Duodenal mucosa (tissue), 2 donors: Measurements from ENCODE around the gene EFNA2.
"Not testable (repeated sequence)": the region's sequence is repeated elsewhere in the genome, so short reads cannot be mapped to it uniquely, and the experiment has no call there.

Experiments used
- H3K27ac ChIP-seq: one replicate; pipeline ENCODE4 v1.7.0; 2013; ENCODE audit warnings: low read depth, low read length
- H3K27me3 ChIP-seq, 2 donors: one replicate each; pipeline ENCODE4 v1.7.0; 2013; ENCODE audit warnings: low read length in 2 of 2, control low read depth in 1 of 2; ENCODE audit not compliant: insufficient read depth in 2 of 2, control insufficient read depth in 1 of 2
- H3K36me3 ChIP-seq, 2 donors: one replicate each; pipeline ENCODE4 v1.7.0; 2013; ENCODE audit warnings: low read length in 2 of 2, control low read depth in 1 of 2; ENCODE audit not compliant: insufficient read depth in 2 of 2, control insufficient read depth in 1 of 2
- H3K4me1 ChIP-seq, 2 donors: one replicate each; pipeline ENCODE4 v1.7.0; 2013; ENCODE audit warnings: low read length in 2 of 2, control low read depth in 1 of 2; ENCODE audit not compliant: insufficient read depth in 2 of 2, control insufficient read depth in 1 of 2
- H3K4me3 ChIP-seq, 2 donors: one replicate each; pipeline ENCODE4 v1.7.0; 2013; ENCODE audit warnings: low read length in 2 of 2, low read depth in 1 of 2
- H3K9ac ChIP-seq, 2 donors: one replicate each; pipeline ENCODE4 v1.7.0; 2013; ENCODE audit warnings: low read length in 2 of 2, low read depth in 1 of 2
- H3K9me3 ChIP-seq, 2 donors: one replicate each; pipeline ENCODE4 v1.7.0; 2013; ENCODE audit warnings: low read length in 2 of 2, control low read depth in 1 of 2; ENCODE audit not compliant: control insufficient read depth in 1 of 2

The EFNA2 gene

GRCh38 chr19:1321539-1321938 lies 35.9 kb downstream of the EFNA2 start:
- H3K36me3 ChIP-seq: no peaks in the 10 kb centered on the region
- H3K9me3 ChIP-seq: no peaks in the 10 kb centered on the region
- peaks cover 4 to 11% of the 10 kb centered on the region in 2 donors for H3K4me1 ChIP-seq
- H3K9ac ChIP-seq: no peak overlapping the region
- peaks cover 38 to 58% of the 10 kb centered on the region in 2 donors for H3K27me3 ChIP-seq
- H3K4me3 ChIP-seq: no peak overlapping the region
- no peak overlapping the region for H3K27ac ChIP-seq

GRCh38 chr19:1322198-1322981 lies 36.7 kb downstream of the EFNA2 start:
- no peak overlapping the region for H3K27ac ChIP-seq
- no peak overlapping the region for H3K9ac ChIP-seq
- H3K9me3 ChIP-seq: no peaks in the 10 kb centered on the region
- peaks cover 34 to 51% of the 10 kb centered on the region in 2 donors for H3K27me3 ChIP-seq
- H3K4me1 ChIP-seq: peaks cover 4 to 11% of the 10 kb centered on the region in 2 donors
- no peaks in the 10 kb centered on the region for H3K36me3 ChIP-seq
- H3K4me3 ChIP-seq: no peak overlapping the region

- peaks cover 4 to 8% of the 10 kb centered on the region in 2 donors for H3K4me1 ChIP-seq
- no peaks in the 10 kb centered on the region for H3K9me3 ChIP-seq
- no peak overlapping the region for H3K9ac ChIP-seq
- H3K4me3 ChIP-seq: no peak overlapping the region
- H3K27me3 ChIP-seq: peaks cover 21 to 40% of the 10 kb centered on the region in 2 donors
- H3K36me3 ChIP-seq: no peaks in the 10 kb centered on the region
- no peak overlapping the region for H3K27ac ChIP-seq
Measured at GRCh38 chr19:1324249-1324805, 38.7 kb downstream of the EFNA2 start.

- Histone ChIP-seq H3K36me3 (no peaks in the 10 kb centered on the region), H3K4me3 (peak overlapping the region; percentile 21 to 40), H3K27ac (no peak overlapping the region), H3K27me3 (peaks cover 21 to 37% of the 10 kb centered on the region in 2 donors), H3K9me3 (no peaks in the 10 kb centered on the region), H3K9ac (peak overlapping the region in 1 of 2 donors; percentile 10), H3K4me1 (peaks cover 4 to 8% of the 10 kb centered on the region in 2 donors)
Measured at GRCh38 chr19:1324806-1325567, 39.3 kb downstream of the EFNA2 start.

- Histone ChIP-seq H3K27me3 (peaks cover 21 to 34% of the 10 kb centered on the region in 2 donors), H3K36me3 (no peaks in the 10 kb centered on the region), H3K27ac (no peak overlapping the region)
Measured at GRCh38 chr19:1325568-1326294, 40.1 kb downstream of the EFNA2 start.

GRCh38 chr19:1327125-1327524 lies 41.5 kb downstream of the EFNA2 start:
- H3K36me3 ChIP-seq: no peaks in the 10 kb centered on the region
- H3K27ac ChIP-seq: no peak overlapping the region
- no peaks in the 10 kb centered on the region for H3K9me3 ChIP-seq
- no peak overlapping the region for H3K9ac ChIP-seq
- peaks cover 21 to 40% of the 10 kb centered on the region in 2 donors for H3K27me3 ChIP-seq
- H3K4me3 ChIP-seq: no peak overlapping the region
- peaks cover 4 to 8% of the 10 kb centered on the region in 2 donors for H3K4me1 ChIP-seq

More at GRCh38 chr19:1325568-1326294, 40.1 kb downstream of the EFNA2 start:
- H3K9me3 ChIP-seq: no peaks in the 10 kb centered on the region
- no peak overlapping the region for H3K9ac ChIP-seq
- no peak overlapping the region for H3K4me3 ChIP-seq
- H3K4me1 ChIP-seq: peaks cover 4 to 8% of the 10 kb centered on the region in 2 donors

- H3K27ac ChIP-seq, H3K4me3 ChIP-seq, H3K36me3 ChIP-seq, H3K27me3 ChIP-seq, H3K4me1 ChIP-seq, H3K9ac ChIP-seq, H3K9me3 ChIP-seq: not testable (repeated sequence)
Measured at GRCh38 chr19:1332208-1332607, 46.5 kb downstream of the EFNA2 start.

- Histone ChIP-seq H3K4me1 (no peaks in the 10 kb centered on the region), H3K36me3 (no peaks in the 10 kb centered on the region), H3K9ac (no peak overlapping the region), H3K4me3 (no peak overlapping the region), H3K9me3 (no peaks in the 10 kb centered on the region), H3K27ac (no peak overlapping the region), H3K27me3 (peaks cover 0 to 6% of the 10 kb centered on the region in 2 donors)
Measured at GRCh38 chr19:1336079-1336684, 50.5 kb downstream of the EFNA2 start.

GRCh38 chr19:1340681-1341469 lies 55.2 kb downstream of the EFNA2 start:
- Histone ChIP-seq H3K4me1 (no peaks in the 10 kb centered on the region), H3K27ac (no peak overlapping the region), H3K9me3 (no peaks in the 10 kb centered on the region), H3K36me3 (no peaks in the 10 kb centered on the region), H3K4me3 (no peak overlapping the region), H3K9ac (no peak overlapping the region), H3K27me3 (no peaks in the 10 kb centered on the region)
